Vagina (tissue), 2 donors: ENCODE results near the gene TENM4. TPM values are rescaled to one million over a fixed set of nuclear protein-coding genes. Genes with fewer than 3 reads are reported as not detected.
"Not testable (repeated sequence)": the region's sequence is repeated elsewhere in the genome, so short reads cannot be mapped to it uniquely, and the experiment has no call there.

Experiments
- DNase-seq, 2 donors: peaks; one replicate each; pipeline ENCODE4 v3.0.0-alpha.2; 2017; ENCODE audit errors: extremely low spot score in 2 of 2
- H3K27ac ChIP-seq: fragments of 200-600 bp; sonication (generic); one replicate; pipeline ENCODE4 v1.5.1; 2019
- H3K27me3 ChIP-seq: fragments of 200-600 bp; sonication (generic); one replicate; pipeline ENCODE4 v1.5.1; 2019
- H3K36me3 ChIP-seq, 2 donors: fragments of 200-600 bp; sonication (generic); one replicate each; pipeline ENCODE4 v1.5.1; 2017 to 2019
- H3K4me1 ChIP-seq: fragments of 200-600 bp; sonication (generic); one replicate; pipeline ENCODE4 v1.5.1; 2019
- H3K4me3 ChIP-seq, 2 donors: fragments of 200-600 bp; sonication (generic); 1 replicate in 1 of 2; 2 replicates in 1 of 2; pipeline ENCODE4 v1.5.1; 2016 to 2019
- H3K9me3 ChIP-seq: fragments of 200-600 bp; sonication (generic); one replicate; pipeline ENCODE4 v1.5.1; 2019
- POLR2A ChIP-seq, 2 donors: fragments of 450-650 bp; IDR thresholded peaks; one replicate each; pipeline ENCODE4 v1.6.1; 2017; ENCODE audit warnings: antibody characterized with exemption in 2 of 2, mild to moderate bottlenecking in 2 of 2, moderate library complexity in 2 of 2
- POLR2AphosphoS5 ChIP-seq, 2 donors: sonication (generic); formaldehyde crosslinking; IDR thresholded peaks; one replicate each; pipeline ENCODE4 v1.9.0; 2017; ENCODE audit warnings: antibody characterized with exemption in 2 of 2, mild to moderate bottlenecking in 2 of 2, low read depth in 1 of 2; ENCODE audit not compliant: insufficient read depth in 1 of 2
- intact Hi-C: fragments of 100-400 bp; cut with DNase I; formaldehyde crosslinking; loops from one replicate; pipeline ENCODE4 v1.15.1; 2023
- total RNA-seq: library from RNA; depleted of rRNA; stranded (reverse); fragments of >200 nt; gene quantifications from one replicate; pipeline ENCODE4 v1.2.3, GENCODE V29; 2016
- TF ChIP-seq, protein P1 (sequence below), 3 experiments: fragments of 450-650 bp in 2 of 3; fragments of 200-600 bp in 1 of 3; sonication (generic) in 1 of 3; IDR thresholded peaks; one replicate each; pipeline ENCODE4 v1.5.1; 2017 to 2019; ENCODE audit warnings: antibody characterized with exemption in 3 of 3, mild to moderate bottlenecking in 2 of 3, moderate library complexity in 2 of 3

The TENM4 gene
- total RNA-seq, 1 donor from 2014 or later: 12.5 TPM

DNA sequence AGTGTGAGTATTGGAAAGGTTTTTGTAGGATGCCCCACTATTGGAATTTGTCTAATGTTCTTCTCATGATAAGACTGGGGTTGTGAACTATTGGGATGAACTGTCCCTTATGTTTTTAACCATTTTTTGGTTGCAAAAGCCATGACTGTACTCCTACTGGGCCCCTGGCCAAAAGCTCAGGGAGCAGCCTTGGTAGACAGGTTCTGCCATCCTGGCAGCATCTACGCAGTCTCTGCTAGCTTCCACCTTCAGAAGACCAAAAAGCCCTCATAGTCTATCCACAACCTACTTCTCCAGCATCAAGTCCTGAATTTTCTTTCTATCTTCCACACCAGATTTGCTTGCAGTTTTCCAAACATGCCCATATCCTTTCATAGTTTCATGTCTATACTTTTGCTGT is 211.8 kb downstream of the TENM4 start:
- H3K4me3 ChIP-seq: no peak overlapping the region

GRCh38 chr11:79227767-79228755 is 212.8 kb downstream of the TENM4 start:
- no peak for DNase-seq
- H3K36me3 ChIP-seq: no peaks in the 10 kb centered on the region
- no peaks in the 10 kb centered on the region for H3K4me1 ChIP-seq
- H3K4me3 ChIP-seq: no peak overlapping the region
- H3K27me3 ChIP-seq: no peaks in the 10 kb centered on the region
- intact Hi-C loops: loop anchor here (1.0 kb wide), 1 partner anchor 64 kb away; no protein-coding TSS in a partner anchor
- H3K9me3 ChIP-seq: no peaks in the 10 kb centered on the region
- TF ChIP-seq POLR2A (IDR thresholded peaks at IDR 0.05) (no peak), POLR2AphosphoS5 (IDR thresholded peaks at IDR 0.05; ENCODE audit: insufficient read depth in 1 of 2, low read depth in 1 of 2) (no peak)
- TF ChIP-seq, protein P1, sequence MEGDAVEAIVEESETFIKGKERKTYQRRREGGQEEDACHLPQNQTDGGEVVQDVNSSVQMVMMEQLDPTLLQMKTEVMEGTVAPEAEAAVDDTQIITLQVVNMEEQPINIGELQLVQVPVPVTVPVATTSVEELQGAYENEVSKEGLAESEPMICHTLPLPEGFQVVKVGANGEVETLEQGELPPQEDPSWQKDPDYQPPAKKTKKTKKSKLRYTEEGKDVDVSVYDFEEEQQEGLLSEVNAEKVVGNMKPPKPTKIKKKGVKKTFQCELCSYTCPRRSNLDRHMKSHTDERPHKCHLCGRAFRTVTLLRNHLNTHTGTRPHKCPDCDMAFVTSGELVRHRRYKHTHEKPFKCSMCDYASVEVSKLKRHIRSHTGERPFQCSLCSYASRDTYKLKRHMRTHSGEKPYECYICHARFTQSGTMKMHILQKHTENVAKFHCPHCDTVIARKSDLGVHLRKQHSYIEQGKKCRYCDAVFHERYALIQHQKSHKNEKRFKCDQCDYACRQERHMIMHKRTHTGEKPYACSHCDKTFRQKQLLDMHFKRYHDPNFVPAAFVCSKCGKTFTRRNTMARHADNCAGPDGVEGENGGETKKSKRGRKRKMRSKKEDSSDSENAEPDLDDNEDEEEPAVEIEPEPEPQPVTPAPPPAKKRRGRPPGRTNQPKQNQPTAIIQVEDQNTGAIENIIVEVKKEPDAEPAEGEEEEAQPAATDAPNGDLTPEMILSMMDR (IDR thresholded peaks at IDR 0.05): no peak
- no peak overlapping the region for H3K27ac ChIP-seq

More for the DNA sequence above, 211.8 kb downstream of the TENM4 start:
- Histone ChIP-seq H3K27me3 (no peaks in the 10 kb centered on the region), H3K36me3 (no peaks in the 10 kb centered on the region), H3K27ac (no peak overlapping the region), H3K9me3 (no peaks in the 10 kb centered on the region), H3K4me1 (no peaks in the 10 kb centered on the region)
- DNase-seq: no peak
- intact Hi-C loops: no loop called here
- TF ChIP-seq, protein P1 (IDR thresholded peaks at IDR 0.05): no peak
- TF ChIP-seq POLR2A (IDR thresholded peaks at IDR 0.05) (no peak), POLR2AphosphoS5 (IDR thresholded peaks at IDR 0.05; ENCODE audit: insufficient read depth in 1 of 2, low read depth in 1 of 2) (no peak)

DNA sequence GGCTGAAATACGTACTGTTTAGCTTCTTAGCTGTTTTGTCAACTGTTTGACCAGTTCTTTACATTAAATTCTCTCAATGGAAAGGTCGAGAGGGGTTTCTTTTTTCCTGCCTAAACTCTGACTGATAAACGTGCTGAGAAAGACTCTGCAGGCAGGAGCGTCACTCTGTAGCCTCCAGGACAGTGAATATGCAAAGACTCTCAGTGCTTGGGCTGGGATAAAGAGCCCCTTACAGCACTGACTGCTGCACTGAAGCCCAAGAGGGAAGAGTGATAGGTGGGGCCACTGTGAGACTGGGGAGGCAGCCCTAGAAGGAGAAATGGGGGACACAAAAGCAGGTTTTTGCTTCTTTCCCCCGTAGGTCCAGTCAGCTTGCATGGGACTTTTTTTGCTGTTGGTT is 213.5 kb downstream of the TENM4 start:
- DNase-seq: no peak
- no peak overlapping the region for H3K27ac ChIP-seq
- no peak for TF ChIP-seq POLR2AphosphoS5 (IDR thresholded peaks at IDR 0.05; ENCODE audit: insufficient read depth in 1 of 2, low read depth in 1 of 2)
- no peak for TF ChIP-seq POLR2A (IDR thresholded peaks at IDR 0.05)
- TF ChIP-seq, protein P1 (IDR thresholded peaks at IDR 0.05): no peak

GRCh38 chr11:79226126-79226525 is 214.7 kb downstream of the TENM4 start:
- DNase-seq: no peak
- TF ChIP-seq POLR2AphosphoS5 (IDR thresholded peaks at IDR 0.05; ENCODE audit: insufficient read depth in 1 of 2, low read depth in 1 of 2) (no peak), POLR2A (IDR thresholded peaks at IDR 0.05) (no peak)
- TF ChIP-seq, protein P1 (IDR thresholded peaks at IDR 0.05): no peak
- Histone ChIP-seq H3K36me3 (no peaks in the 10 kb centered on the region), H3K27ac (no peak overlapping the region), H3K27me3 (no peaks in the 10 kb centered on the region), H3K4me1 (no peaks in the 10 kb centered on the region), H3K4me3 (no peak overlapping the region), H3K9me3 (no peaks in the 10 kb centered on the region)
- intact Hi-C loops: no loop called here

More for the DNA sequence above, 213.5 kb downstream of the TENM4 start:
- no peaks in the 10 kb centered on the region for H3K27me3 ChIP-seq
- intact Hi-C loops: loop anchor here (1.0 kb wide), 1 partner anchor 65 kb away; no protein-coding TSS in a partner anchor
- no peak overlapping the region for H3K4me3 ChIP-seq
- no peaks in the 10 kb centered on the region for H3K9me3 ChIP-seq
- H3K4me1 ChIP-seq: no peaks in the 10 kb centered on the region
- H3K36me3 ChIP-seq: no peaks in the 10 kb centered on the region

GRCh38 chr11:79222163-79222562 is 218.7 kb downstream of the TENM4 start:
- intact Hi-C loops, H3K27me3 ChIP-seq, H3K4me1 ChIP-seq, H3K9me3 ChIP-seq, H3K4me3 ChIP-seq, DNase-seq, H3K36me3 ChIP-seq, H3K27ac ChIP-seq: not testable (repeated sequence)
